KOPT-K1 (cell line): Measurements from ENCODE around the gene TAOK2.
"Not testable (repeated sequence)": the region's sequence is repeated elsewhere in the genome, so short reads cannot be mapped to it uniquely, and the experiment has no call there.

ENCODE experiments used
- H3K27ac ChIP-seq: fragments of 200-600 bp; sonication (generic); 2 replicates; pipeline ENCODE4 v1.5.1; 2016; ENCODE audit warnings: antibody characterized with exemption, mild to moderate bottlenecking, low read depth, low read length; ENCODE audit not compliant: poor library complexity, severe bottlenecking
- H3K36me3 ChIP-seq: fragments of 200-600 bp; sonication (generic); 2 replicates; pipeline ENCODE4 v1.5.1; 2017; ENCODE audit warnings: antibody characterized with exemption, mild to moderate bottlenecking, low read length, moderate library complexity; ENCODE audit not compliant: insufficient read depth
- H3K9me3 ChIP-seq: fragments of 200-600 bp; sonication (generic); 2 replicates; pipeline ENCODE4 v1.5.1; 2017; ENCODE audit warnings: antibody characterized with exemption, low read length, mild to moderate bottlenecking; ENCODE audit not compliant: insufficient read depth, poor library complexity, severe bottlenecking

TAOK2 gene

DNA sequence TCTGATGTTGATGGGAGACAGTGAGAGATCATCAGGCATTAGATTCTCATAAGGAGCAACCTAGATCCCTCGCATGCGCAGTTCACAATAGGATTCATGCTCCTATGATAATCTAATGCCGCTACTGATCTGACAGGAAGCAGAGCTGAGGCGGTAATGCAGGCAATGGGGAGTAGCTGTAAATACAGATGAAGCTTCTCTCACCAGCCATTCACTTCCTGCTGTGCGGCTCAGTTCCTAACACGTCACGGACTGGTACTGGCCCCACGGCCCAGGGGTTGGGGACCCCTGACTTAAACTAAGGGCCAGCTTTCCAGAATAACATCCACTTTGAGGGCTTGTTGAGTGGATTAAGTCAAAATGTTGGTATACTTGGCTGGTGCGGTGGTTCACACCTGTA, 14.4 kb upstream of the TAOK2 start:
- H3K27ac ChIP-seq, result no peak overlapping the region
- no peaks in the 10 kb centered on the region for H3K36me3 ChIP-seq
- no peaks in the 10 kb centered on the region for H3K9me3 ChIP-seq

DNA sequence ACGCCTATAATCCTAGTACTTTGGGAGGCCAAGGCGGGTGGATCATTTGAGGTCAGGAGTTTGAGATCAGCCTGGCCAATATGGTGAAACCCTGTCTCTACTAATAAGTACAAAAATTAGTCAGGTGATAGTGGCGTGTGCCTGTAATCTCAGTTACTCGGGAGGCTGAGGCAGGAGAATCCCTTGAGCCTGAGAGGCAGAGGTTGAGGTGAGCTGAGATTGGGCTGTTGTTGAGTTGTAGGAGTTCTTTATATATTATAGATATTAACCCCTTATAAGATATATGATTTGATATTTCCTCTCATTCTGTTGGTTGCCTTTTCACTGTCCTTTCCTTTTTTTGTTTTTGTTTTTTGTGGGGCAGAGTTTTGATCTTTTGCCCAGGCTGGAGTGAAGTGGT, 13.8 kb upstream of the TAOK2 start:
- not testable (repeated sequence) for H3K9me3 ChIP-seq, H3K36me3 ChIP-seq, H3K27ac ChIP-seq

GRCh38 chr16:29961127-29961478, 12.6 kb upstream of the TAOK2 start:
- Histone ChIP-seq H3K36me3 (no peaks in the 10 kb centered on the region), H3K27ac (peak overlapping the region; percentile 76), H3K9me3 (no peaks in the 10 kb centered on the region)

DNA sequence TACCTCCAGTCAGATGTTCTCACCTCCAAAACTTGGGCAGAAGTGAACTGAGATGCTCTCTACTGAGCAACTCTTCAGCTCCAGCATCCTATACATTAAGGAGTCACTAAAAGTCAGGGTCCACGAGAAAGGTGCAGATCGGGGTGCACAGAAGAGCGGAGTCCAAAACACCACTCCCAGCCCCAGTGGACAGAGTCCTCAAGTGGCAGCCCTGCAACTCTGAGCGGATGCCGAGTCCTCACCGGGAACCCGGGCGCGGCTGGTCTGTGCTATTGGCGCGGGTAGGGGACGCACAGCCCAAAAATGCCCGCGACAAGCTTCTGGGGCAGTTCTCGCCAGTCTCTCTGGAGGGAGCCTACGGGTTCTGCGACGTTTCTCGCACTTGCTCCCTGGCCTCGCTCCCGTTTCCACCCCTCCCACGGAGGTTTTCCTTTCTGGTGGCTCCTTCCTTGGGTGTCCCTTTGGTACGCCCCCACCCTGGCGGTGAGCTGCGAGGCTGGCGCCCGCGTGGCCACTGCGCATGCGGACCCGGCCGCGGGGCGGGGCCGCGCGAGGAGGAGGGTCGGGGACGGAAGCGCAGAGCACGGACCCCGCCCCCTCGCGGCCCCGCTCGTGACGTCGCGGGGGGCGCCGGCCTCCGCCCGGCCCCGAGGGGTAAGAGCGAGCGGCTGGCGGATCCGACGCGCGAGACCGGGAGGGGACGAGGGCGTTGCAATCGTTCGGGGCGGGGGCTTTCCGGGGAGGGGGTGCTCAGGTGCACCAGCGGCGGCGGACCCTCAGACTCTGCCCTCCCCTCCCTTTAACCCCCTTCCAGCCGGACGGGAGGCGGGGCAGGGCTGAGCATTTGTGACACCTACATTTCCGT, 12.0 kb upstream of the TAOK2 start, which contains the start of gene TMEM219:
TMEM219 (plus strand) TSS at position 601 of the 865 bp plus-strand sequence. CDS start 1,065 bp downstream, outside the sequence.
- Histone ChIP-seq H3K27ac (peak within 1 kb of the TSS; percentile 76), H3K36me3 (no peaks in the 10 kb centered on the region), H3K9me3 (no peaks in the 10 kb centered on the region)

- Histone ChIP-seq H3K36me3 (no peaks in the 10 kb centered on the region), H3K27ac (peak overlapping the region; percentile 76), H3K9me3 (no peaks in the 10 kb centered on the region)
These were observed 11.2 kb upstream of the TAOK2 start for GRCh38 chr16:29962344-29962994.

GRCh38 chr16:29963021-29963743, 10.5 kb upstream of the TAOK2 start:
- H3K36me3 ChIP-seq, result peaks cover 5% of the 10 kb centered on the region
- H3K9me3 ChIP-seq, result no peaks in the 10 kb centered on the region
- peak overlapping the region; percentile 76 for H3K27ac ChIP-seq

DNA sequence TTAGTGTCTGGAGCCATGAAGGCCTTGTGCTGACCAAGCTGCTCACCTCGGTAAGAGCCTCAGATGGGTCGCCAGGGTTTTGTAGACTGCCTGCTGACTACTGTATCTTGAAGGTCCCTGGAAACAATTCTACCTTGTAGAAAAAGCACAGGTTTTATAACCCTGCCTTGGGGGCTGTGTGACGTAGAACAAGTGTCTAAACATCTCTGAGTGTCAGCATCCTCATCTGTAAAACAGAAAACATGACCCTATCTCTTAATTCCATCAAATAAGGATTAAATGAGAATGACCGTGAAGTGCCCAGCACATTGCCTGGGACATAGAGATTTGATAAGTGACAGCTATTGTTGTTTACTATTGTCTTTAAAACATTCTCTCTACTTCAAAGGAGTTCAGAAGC, 5.5 kb upstream of the TAOK2 start:
- Histone ChIP-seq H3K36me3 (peaks cover 13% of the 10 kb centered on the region), H3K27ac (no peak overlapping the region), H3K9me3 (no peaks in the 10 kb centered on the region)

GRCh38 chr16:29971304-29971703, 2.4 kb upstream of the TAOK2 start:
- Histone ChIP-seq H3K36me3 (peaks cover 13% of the 10 kb centered on the region), H3K27ac (no peak overlapping the region)

DNA sequence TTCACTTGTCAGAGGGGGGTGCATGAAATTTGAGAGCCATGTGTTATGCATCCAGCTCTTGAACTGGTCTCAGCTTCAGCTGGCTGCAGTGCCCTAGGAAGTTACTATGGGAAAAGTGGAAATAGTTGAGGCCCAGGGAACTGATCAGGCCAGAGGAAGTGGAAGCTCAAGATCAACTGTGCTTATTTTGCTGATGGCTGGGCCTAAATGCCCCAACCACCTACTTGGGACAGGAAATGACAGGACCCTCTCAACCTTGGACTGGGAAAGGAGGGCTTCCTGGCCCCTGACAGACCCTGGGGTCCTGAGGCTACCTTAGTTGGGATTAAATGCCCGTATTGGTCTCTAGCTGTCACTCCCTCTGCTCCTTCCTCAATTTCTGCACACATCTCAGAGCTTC, 1.2 kb upstream of the TAOK2 start:
- peaks cover 18% of the 10 kb centered on the region for H3K36me3 ChIP-seq
- no peak overlapping the region for H3K27ac ChIP-seq
- no peaks in the 10 kb centered on the region for H3K9me3 ChIP-seq

More at GRCh38 chr16:29971304-29971703, 2.4 kb upstream of the TAOK2 start:
- no peaks in the 10 kb centered on the region for H3K9me3 ChIP-seq

DNA sequence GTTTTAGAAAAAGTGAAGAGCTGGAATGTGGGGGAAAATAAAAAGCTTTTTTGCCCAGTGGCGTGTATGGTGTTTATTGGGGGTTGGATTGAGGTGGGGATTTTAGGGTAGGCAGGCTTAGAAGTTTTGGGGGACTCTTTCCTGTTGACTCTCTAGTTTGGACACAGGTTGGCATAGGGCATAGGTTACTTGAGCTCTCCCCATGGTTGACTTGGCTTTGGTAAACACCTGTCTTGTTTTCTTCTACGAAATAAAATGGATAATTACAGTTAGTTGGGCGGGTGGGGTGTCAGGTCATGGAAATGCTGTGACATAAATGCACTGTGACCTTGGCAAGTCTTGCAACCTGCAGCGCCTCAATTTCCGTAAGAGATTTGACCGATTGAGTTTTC, 680 bp upstream of the TAOK2 start:
- Histone ChIP-seq H3K27ac (peak overlapping the region; percentile 82), H3K36me3 (peaks cover 20% of the 10 kb centered on the region), H3K9me3 (no peaks in the 10 kb centered on the region)

DNA sequence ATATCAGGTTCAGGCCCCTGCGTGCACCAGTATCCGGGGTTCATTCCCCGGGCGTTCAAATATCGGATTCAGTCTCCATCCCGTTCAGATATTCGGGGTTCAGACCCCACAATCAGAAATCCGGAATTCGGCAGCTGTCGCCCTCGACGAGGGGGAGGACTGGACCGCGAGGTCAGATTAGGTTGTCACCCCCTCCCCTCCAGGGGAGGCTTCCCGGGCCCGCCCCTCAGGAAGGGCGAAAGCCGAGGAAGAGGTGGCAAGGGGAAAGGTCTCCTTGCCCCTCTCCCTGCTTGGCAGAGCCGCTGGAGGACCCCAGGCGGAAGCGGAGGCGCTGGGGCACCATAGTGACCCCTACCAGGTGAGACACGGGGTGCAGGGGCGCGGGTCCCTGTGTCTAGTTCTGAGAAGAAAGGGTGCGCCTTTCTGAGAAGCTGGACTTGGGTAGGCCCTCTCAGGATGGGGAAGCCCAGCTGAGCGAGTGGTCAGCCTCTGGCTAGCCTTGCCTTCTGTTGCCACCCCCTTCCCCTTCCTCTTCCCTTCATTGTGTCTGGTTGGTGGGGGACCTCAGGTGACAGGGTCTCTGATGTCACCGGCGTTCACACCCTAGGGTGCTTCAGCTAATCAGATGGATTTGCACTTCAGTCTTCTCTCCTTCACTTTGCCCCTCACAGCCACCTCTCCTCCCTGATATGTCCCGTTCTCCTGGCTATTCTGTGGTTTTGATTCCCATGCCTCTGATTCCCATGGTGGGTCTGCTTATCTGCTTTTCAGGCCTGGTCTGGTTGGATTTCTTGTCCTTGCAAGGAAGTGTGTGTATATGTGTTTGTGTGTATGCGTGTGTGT, 844 bp downstream of the TAOK2 start:
- H3K27ac ChIP-seq, result peak overlapping the region; percentile 82
- H3K9me3 ChIP-seq, result no peaks in the 10 kb centered on the region
- peaks cover 25% of the 10 kb centered on the region for H3K36me3 ChIP-seq

DNA sequence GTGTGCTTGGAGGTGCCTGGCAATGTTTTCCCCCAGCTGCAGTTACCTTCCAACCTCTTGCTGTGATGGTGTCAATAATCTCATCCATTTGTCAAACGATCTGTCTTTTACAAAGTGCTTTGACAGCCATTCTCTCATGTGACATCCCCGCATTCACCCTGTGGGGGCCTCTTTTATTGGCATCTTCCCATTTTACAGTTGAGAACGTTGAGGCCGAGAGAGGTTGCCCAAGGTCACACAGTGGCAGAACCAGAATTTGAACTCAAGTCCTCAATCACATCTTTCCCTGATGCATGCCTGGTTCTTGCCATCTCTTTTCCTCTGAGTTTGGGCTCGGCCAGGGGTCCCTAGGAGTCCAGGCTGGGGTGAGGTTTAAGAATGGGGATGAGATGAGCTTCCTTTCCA, 1.5 kb downstream of the TAOK2 start:
- Histone ChIP-seq H3K36me3 (peaks cover 31% of the 10 kb centered on the region), H3K9me3 (no peaks in the 10 kb centered on the region), H3K27ac (peak overlapping the region; percentile 82)

DNA sequence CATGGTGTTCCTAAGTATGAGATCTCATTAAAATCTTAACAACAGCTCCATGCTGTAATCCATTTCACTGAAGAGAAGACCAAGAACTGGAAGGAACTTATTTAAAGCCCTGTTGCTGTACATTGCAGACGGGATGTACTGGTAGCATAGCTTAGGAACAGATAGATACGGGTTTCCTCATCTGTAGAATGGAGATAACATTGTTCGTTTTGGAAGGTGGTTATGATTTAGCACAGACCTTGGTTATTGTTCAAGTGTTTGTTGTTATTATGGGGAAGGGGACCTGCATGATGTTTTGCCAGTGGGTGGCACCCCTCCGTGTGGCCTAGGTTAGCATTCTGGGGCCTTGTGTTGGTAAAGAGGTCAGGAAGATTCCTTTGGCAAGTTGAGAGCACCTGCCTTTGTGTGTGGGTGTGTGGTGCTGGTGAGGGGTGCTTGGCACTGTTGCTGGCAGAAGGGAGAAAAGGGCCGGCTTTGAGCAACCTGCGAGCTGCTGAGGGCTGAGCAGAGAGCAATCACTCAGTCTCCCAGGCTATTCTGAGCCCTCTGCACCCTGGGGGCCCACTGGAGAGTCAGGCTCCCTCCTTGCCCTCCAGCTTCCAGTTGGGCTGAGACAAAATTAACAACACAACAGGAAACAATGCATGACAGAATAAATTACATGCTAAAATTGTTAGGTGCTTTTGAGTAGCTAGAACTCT, 2.3 kb downstream of the TAOK2 start:
- H3K27ac ChIP-seq, result peak overlapping the region; percentile 82
- peaks cover 39% of the 10 kb centered on the region for H3K36me3 ChIP-seq
- no peaks in the 10 kb centered on the region for H3K9me3 ChIP-seq
